Activated CD8-positive, alpha-beta T cell treated with anti-CD3 and anti-CD28 coated beads, Interleukin-2, amount 10 ng/mL, durations not matched to agents 7 days and 5 days (primary cell): ENCODE measurements around the gene AMDHD2. TPM values are rescaled to one million over a fixed set of nuclear protein-coding genes. Genes with fewer than 3 reads are reported as not detected.
"Not testable (repeated sequence)": the region's sequence is repeated elsewhere in the genome, so short reads cannot be mapped to it uniquely, and the experiment has no call there.

Experiments
- ATAC-seq: fragments of 150-1000 bp; cut with Tn5 transposase; one replicate; pipeline ENCODE4 v1.10.0; 2021; ENCODE audit warnings: moderate library complexity
- CTCF ChIA-PET: fragments of 350-600 bp; sonication (Branson Sonifier 250); formaldehyde crosslinking; loops from one replicate; lab custom pipeline; 2021; ENCODE audit warnings: antibody characterized with exemption; lab: Charles Lee
- POLR2A ChIA-PET: fragments of 350-600 bp; sonication (Branson Sonifier 250); formaldehyde crosslinking; loops from one replicate; lab custom pipeline; 2021; ENCODE audit warnings: antibody characterized with exemption; lab: Charles Lee
- DNase-seq: peaks from one replicate; pipeline ENCODE4 v3.0.0-alpha.2; 2020
- H3K27ac Mint-ChIP-seq: one replicate; pipeline ENCODE4 v1.8.0; 2021; ENCODE audit warnings: mild to moderate bottlenecking, mixed read lengths
- H3K27me3 Mint-ChIP-seq: one replicate; pipeline ENCODE4 v1.8.0; 2021; ENCODE audit warnings: low read depth, mixed read lengths
- H3K36me3 Mint-ChIP-seq: one replicate; pipeline ENCODE4 v1.8.0; 2021; ENCODE audit warnings: low read depth, mixed read lengths
- H3K4me1 Mint-ChIP-seq: one replicate; pipeline ENCODE4 v1.8.0; 2021; ENCODE audit warnings: low read depth, mixed read lengths
- H3K4me3 Mint-ChIP-seq: one replicate; pipeline ENCODE4 v1.8.0; 2021; ENCODE audit warnings: mild to moderate bottlenecking, mixed read lengths
- H3K9me3 Mint-ChIP-seq: one replicate; pipeline ENCODE4 v1.8.0; 2022; ENCODE audit warnings: mixed read lengths; ENCODE audit not compliant: insufficient read depth
- microRNA-seq: library from miRNA; unstranded; fragments of <30 nt; microRNA quantifications from one replicate; pipeline ENCODE4 v1.2.0, GENCODE V29; 2022
- total RNA-seq, 2 experiments: library from RNA; stranded (reverse); gene quantifications; one replicate each; pipeline ENCODE4 v1.2.3, GENCODE V29; 2021

AMDHD2 gene
- total RNA-seq, 2 experiments from 2014 or later, result 54.0 to 58.5 TPM

DNA sequence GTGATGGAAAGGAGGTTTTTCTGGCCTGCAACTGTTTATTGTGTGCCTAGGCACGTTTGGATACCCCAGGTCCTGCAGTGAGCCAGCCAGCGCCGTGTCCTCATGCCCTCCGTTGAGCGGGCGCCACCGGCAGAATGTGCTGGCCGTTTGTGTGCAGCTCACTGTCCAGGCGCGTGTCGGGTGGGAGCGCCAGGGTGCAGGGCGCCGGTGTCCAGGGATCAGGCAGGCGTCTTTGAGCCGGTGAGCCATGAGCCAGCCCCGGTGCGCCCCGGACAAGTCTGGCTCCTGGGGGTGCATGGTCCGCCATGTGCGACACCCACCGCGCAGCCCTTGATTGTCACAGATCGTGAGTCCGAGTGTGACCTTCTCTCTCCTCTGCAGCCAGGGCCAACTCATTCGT lies 56.9 kb downstream of the AMDHD2 start:
- H3K27me3 Mint-ChIP-seq, CTCF ChIA-PET, ATAC-seq, H3K27ac Mint-ChIP-seq, H3K4me1 Mint-ChIP-seq, H3K4me3 Mint-ChIP-seq, POLR2A ChIA-PET, DNase-seq, H3K9me3 Mint-ChIP-seq, H3K36me3 Mint-ChIP-seq: not testable (repeated sequence)

DNA sequence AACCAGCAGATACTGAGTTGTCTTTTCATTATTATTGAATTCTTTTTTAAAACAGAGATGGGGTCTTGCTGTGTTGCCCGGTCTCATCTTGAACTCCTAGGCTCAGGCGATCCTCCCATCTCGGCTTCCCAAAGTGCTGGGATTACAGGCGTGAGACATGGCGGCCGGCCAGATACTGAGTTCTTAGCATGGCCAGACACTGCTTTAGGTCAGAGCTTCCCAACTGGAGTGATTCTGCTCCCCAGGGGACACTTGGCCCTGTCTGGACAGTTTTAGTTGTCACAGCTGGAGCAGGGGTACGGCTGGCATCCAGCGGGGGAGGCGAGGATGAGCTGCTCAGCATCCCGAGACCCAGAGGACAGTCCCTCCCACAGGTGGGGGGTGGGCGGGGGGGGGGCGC lies 58.7 kb downstream of the AMDHD2 start:
- H3K27me3 Mint-ChIP-seq, DNase-seq, H3K4me1 Mint-ChIP-seq, H3K4me3 Mint-ChIP-seq, H3K9me3 Mint-ChIP-seq, POLR2A ChIA-PET, H3K36me3 Mint-ChIP-seq, H3K27ac Mint-ChIP-seq, ATAC-seq, CTCF ChIA-PET: not testable (repeated sequence)

DNA sequence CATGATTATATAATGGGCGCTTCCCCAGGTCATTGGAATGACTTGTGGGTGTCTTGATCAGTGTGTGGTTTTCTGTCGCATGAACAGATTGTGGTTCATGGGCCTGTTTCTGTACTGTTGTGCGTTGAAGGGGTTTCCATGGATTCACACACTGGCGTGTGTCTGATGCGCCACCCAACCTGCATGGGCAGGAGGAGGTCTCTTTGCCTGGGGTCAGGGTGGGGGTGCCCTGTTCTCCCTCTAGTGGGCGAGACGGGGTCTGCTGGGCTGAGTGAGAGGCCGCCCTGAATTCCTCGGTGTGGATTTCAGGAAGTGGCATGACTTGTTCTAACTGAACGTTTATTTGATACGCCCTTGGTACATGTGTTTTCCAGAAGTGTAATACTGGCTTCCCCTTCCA lies 60.0 kb downstream of the AMDHD2 start:
- H3K9me3 Mint-ChIP-seq, H3K4me1 Mint-ChIP-seq, H3K4me3 Mint-ChIP-seq, H3K27ac Mint-ChIP-seq, H3K36me3 Mint-ChIP-seq, DNase-seq, POLR2A ChIA-PET, H3K27me3 Mint-ChIP-seq, CTCF ChIA-PET: not testable (repeated sequence)
- ATAC-seq, result peak; percentile 50

DNA sequence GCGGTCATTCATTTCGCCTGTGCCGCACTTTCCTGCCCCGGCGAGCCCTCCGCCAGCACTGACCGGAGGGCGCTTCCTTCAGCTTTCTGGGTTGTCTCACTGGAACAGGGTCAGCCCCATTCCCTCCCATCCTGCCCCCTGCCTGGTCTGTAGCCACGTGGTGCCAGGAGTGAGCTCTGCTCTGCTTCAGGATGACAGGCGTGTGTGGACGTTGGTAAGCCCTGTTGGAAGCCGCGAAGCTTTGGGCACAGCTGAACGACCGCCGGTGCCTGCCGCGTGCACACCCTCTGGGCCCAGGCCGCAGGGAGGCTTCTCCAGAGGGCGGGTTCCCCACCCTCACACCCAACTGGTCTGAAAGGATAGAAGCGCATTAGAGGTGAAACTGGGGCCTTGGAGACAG lies 60.6 kb downstream of the AMDHD2 start:
- H3K36me3 Mint-ChIP-seq, ATAC-seq, DNase-seq, H3K27me3 Mint-ChIP-seq, CTCF ChIA-PET, H3K4me3 Mint-ChIP-seq, H3K9me3 Mint-ChIP-seq, POLR2A ChIA-PET, H3K27ac Mint-ChIP-seq, H3K4me1 Mint-ChIP-seq: not testable (repeated sequence)

Small RNAs within 50 kb of the gene (microRNA-seq; reads per million reads assigned to microRNA genes)
- not detected for gene MIR3178

Other genes with a start within 250 kb of the AMDHD2 start
- gene ABCA3, start 179.6 kb upstream of the AMDHD2 start, total RNA-seq, result 1 to 10 TPM; 6.3 to 6.8 TPM
- gene CCNF, start 90.9 kb upstream of the AMDHD2 start, total RNA-seq, result 100 to 1,000 TPM; 105 to 110 TPM
- gene TEDC2, start 60.3 kb upstream of the AMDHD2 start, total RNA-seq, result 10 to 100 TPM; 21.6 to 32.9 TPM
- under 1 TPM in 1 of 2 experiments, not detected in 1; 0.10 TPM for gene NTN3, start 49.1 kb upstream of the AMDHD2 start, total RNA-seq
- gene TBC1D24, start 45.2 kb upstream of the AMDHD2 start, total RNA-seq, result 10 to 100 TPM; 21.1 to 22.4 TPM
- 100 to 1,000 TPM; 105 to 110 TPM for gene ATP6V0C, start 6.4 kb upstream of the AMDHD2 start, total RNA-seq
- gene CEMP1, start 11.0 kb downstream of the AMDHD2 start, total RNA-seq, result not detected
- 10 to 100 TPM; 41.2 to 49.6 TPM for gene PDPK1, start 17.6 kb downstream of the AMDHD2 start, total RNA-seq
- 10 to 100 TPM; 33.2 to 35.9 TPM for gene KCTD5, start 162.2 kb downstream of the AMDHD2 start, total RNA-seq
- gene PRSS27, start 199.9 kb downstream of the AMDHD2 start, total RNA-seq, result 1 to 10 TPM in 1 of 2 experiments, under 1 TPM in 1; 0.70 to 1.0 TPM
- 100 to 1,000 TPM; 501 to 511 TPM for gene SRRM2, start 232.3 kb downstream of the AMDHD2 start, total RNA-seq